Stimulated activated CD8-positive, alpha-beta memory T cell treated with anti-CD3 and anti-CD28 coated beads, Interleukin-4, amount 100 ng/mL, for 48 hours (primary cell): ENCODE data around the gene TAPT1.
"Not testable (repeated sequence)": the region's sequence is repeated elsewhere in the genome, so short reads cannot be mapped to it uniquely, and the experiment has no call there.

Source experiments
- DNase-seq: peaks from one replicate; pipeline ENCODE4 v3.0.0-alpha.2; 2020

TAPT1 gene

GRCh38 chr4:16212138-16212782 is 14.0 kb downstream of the TAPT1 start:
- DNase-seq: no peak

DNA sequence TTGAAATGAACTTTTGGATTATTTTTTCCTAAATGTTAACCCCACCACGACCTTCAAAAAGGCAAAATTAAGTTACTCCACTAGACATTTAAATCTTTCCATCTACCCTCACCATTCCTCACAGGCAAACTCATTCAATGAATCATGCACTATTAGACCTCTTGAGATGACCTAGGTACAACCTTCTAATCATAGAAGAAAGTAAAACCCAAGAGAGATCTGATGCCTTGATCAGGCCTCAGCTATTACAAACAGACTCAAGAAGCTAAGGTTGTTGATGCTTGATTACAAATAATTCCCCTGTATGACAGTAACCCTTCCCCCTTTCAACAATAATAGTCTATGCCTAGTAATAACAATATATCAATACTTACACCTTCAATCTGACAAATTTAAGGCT is 18.9 kb downstream of the TAPT1 start:
- no peak for DNase-seq

GRCh38 chr4:16206848-16207247 is 19.4 kb downstream of the TAPT1 start:
- DNase-seq: no peak

DNA sequence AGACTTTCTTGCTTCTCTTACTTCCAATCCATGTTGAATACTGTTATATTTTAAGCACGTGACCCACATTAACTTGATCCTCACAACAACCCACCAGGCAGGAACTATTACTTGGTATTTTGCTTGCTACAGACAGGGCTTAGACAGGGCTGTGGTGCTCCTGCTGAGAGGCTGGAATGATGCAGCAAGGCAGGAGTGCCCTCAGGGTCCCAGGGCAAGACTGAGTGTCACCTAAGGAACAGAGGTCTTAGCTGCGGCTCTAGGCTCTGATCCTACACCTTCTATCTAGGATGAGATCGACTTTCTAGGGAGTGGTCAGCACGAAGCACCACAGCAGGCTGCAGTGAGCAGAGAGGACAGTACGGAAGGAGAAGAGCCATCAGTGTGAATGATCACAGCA is 20.0 kb downstream of the TAPT1 start:
- DNase-seq: no peak

DNA sequence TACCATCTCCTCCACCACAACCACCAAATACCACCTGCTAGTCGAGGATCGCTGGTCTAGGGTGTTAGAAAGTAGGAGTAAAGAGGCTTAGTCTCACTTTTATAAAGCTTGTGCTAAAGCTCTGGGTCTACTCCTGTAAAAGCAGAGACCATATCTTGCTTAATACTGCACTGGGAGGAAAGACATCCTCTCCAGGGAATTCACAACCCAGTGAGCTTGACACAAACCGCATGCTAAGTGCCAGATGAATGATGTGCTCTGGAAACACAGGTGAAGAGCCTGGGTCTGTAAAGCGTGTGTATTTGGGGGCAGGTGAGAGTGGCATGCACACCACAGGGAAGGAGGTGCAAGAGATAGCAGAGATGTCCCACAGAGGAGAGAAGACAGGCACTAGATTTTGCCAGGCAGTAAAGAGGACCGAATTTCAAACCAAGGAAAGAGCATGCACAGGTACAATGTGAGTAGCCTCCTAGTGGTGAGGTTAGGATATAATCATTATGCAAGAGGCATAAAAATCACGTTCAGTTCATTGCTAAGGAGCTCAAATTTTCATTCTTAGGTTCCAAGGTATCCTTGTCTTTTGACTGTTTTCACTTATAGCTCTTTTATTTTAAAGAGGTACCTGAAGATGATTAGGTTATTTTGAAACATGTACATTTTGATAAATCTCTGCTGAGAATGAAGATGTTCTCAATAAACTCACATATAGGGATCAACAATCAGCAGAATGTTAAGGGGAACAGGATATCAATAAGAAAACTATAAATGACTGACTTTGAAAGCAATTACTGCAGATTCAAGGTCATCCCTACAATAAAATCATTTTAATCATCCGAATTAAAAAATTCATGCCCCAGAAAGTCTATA is 20.7 kb downstream of the TAPT1 start:
- no peak for DNase-seq

GRCh38 chr4:16204505-16204904 is 21.8 kb downstream of the TAPT1 start:
- DNase-seq: no peak

- DNase-seq: no peak
Observed at GRCh38 chr4:16203083-16203482, 23.2 kb downstream of the TAPT1 start.

DNA sequence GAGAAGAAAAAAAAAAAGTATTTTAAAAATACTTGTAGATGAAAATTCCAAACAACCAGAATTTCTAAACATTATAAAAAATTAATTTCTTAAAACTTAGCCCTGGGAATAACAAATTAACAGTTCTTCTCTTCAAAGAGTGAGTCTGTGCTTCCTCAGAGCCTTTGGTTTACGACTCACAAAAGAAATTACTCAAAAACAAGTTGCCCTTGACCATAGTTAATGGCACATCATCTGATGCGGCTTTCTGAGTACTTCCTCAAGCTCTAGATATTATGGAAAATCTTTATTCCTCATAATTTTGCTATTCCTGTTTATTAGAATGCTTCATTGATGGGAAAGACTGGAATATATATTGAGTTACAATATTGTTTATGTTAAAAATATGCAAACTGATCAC is 23.7 kb downstream of the TAPT1 start:
- no peak for DNase-seq

GRCh38 chr4:16199093-16199492 is 27.2 kb downstream of the TAPT1 start:
- DNase-seq: no peak

DNA sequence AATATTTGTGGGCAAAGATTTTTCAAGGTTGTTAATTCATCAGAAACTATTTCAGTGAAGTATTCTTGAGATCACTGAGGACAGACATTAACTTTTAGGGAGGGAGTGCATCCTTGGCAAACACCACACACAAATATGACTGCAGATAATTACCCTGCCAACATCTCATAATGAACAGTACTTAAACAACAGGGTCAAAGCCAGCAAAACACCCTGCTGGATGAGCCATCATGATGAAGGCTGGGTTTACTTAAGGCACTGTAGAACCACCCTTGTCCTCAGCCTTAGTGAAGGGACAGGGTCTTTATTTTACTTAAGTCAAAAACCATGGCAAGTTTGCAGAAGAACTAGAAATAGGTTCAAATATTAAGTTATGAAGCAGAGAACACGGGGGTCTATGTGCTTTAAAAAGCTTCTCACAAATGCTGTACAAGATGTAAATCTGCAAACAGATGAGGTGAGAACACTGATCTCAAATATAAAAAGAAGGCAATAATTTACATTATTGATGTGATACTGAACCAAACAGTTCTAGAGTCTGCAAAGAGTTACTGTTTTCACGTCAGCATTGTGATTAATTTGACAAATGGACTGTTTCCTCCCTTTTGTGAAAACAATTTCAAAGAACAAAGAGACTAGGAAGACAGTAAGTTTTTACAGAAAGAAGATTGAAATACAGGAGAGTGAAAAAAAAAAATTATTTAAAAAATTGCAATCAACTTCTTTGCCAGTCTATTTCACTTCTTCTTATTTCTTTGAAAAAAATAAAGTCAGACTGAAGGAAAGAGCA is 28.2 kb downstream of the TAPT1 start:
- no peak for DNase-seq

DNA sequence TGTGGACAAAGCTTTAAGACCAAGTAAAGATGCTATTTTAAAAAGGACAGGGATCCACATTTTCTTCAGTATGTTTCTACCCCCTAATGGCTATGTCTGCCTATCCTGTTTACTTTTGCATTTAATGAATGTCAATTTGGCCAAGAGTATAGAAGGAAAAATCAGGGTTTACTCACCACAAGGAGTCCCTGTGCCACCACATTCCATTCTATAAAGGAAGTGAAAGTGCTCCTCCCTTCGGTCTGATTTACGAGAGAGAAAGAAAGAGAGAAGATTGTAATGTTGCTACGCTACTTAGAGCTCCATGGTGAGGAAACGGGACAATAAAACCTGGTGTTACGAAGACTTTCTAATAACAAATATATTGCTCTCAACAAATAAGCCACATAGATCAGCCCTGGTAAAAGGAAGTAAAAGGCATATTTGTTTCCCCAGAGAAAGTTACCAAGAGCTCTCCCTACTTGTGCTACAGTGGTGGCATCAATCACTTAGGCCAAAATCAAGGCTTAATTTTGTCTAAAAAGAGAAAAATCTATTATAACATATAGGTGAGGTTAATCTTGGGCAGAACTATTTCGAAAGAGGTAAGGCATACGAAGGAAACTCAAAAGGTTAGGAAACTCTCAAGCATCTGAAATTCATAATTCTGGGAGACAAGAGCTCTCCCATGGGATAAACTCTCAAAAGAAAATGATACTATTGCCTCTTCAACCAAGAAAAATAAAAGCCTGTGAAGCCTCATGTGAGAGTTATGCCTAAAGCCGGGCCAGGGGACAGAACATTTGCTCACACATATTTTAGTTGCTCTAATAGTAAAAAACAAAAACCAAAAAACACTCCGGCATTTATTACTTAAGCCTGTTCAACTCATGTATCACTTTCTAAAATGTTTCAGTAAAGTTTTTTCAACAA is 29.5 kb downstream of the TAPT1 start:
- no peak for DNase-seq

DNA sequence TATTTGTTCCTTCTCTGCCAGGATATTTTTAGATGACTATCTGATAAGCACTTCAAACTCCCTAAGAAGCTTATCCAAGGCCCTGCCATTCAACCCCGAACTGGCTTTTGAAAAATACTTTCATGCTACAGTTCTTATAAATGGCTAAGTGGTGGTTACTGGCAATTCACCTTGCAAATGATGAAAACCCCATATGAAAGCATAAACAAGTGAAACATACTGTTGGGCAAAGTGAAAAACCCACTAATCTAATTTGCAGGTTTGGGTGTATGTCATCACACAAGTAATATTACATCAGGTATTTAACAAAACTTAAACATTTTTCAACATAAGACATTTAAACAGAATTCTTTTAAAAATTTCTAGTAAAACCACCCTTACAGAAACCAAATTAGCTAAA is 31.1 kb downstream of the TAPT1 start:
- no peak for DNase-seq

DNA sequence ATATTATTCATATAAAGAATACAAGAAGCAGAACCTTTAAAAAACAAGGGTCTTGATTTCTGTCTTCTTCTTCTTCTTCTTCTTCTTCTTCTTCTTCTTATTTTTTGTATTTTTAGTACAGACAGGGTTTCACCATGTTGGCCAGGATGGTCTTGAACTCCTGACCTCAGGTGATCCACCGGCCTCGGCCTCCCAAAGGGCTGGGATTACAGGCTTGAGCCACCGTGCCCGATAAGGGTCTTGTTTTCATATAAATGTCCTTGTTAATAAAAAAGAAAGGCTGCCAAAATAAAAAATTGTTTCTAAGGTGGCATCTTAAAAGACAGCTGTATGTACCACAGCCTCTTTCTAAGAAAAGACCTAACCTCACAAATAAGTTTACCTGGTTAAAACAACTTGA is 31.5 kb downstream of the TAPT1 start:
- DNase-seq: not testable (repeated sequence)

- DNase-seq: no peak
Observed at GRCh38 chr4:16194214-16194613, 32.1 kb downstream of the TAPT1 start.

DNA sequence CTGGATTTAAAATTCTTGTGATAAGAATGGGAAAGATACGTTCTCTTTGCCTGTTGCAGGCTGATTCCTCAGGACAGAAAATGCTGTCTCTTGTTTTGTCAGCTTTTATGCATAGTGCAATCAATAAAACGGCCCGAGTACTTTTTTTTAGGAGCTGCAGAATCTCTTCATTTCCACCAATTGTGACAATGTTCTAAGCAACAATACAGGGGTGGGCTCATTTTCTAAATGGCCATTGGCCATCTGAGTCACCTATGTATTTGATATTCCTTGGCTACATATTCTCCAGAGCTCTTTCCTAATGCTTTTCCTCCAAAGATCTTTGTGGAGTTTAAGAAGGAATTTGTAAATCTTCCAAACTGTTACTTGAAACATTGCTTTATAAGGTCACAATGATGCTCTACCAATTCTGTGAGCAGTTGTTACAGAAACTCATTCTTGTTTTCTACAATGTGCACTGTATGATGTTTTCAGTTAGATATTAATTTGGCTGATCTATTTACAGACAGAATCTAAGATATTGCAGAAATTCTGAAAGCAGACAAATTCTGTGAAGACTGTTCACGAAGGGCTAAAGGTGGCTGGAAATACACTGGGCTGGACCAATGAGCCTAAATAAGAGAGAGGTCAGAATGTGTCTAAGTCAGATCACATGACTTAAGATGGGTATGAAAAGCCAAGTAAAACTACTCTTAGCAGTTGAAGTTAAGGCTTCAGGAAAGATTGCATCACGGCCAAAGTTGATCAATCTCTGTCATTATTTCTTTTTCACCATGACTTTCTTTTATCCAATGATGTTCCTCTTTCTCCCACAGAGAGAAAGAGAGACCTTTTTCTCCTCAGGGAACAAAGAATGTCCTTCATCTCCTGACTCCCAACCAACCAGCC is 33.4 kb downstream of the TAPT1 start:
- DNase-seq: no peak

DNA sequence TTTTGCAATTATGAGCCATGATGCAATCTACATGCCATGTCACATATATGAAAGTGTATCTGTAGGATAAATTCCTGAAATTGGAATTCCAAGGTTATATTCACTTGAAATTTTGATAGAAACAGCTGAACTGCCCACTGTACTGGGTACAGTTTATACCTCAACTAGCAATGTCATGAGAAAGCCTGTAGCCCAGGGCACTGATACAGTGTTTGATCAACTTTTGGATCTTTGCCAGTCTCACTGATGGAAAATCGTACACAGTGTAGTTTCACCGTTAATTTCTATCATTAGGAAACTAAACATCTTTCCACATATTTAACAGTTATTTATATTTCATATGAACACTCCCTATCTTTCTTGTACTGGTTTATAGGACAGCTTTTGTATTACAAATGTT is 34.2 kb downstream of the TAPT1 start:
- no peak for DNase-seq

GRCh38 chr4:16187455-16187854 is 38.8 kb downstream of the TAPT1 start:
- no peak for DNase-seq

DNA sequence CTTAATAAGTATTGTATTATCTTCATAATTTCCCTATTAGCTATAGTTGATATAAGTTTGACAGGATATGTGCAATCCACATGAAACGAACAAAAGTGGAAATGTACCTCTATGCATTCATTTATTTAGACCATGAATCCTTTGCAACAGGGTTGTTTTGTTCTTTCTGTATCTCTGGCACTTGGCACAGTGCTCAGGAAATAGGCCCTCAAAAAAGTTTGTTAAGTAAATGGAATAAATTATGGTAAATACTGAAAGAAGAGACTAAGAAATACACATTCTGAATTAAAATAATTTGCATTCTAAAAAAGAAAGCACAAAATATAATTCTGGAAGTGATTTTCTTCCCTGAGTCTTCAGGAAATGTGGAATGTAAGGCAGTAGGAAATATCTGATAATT is 39.3 kb downstream of the TAPT1 start:
- no peak for DNase-seq

DNA sequence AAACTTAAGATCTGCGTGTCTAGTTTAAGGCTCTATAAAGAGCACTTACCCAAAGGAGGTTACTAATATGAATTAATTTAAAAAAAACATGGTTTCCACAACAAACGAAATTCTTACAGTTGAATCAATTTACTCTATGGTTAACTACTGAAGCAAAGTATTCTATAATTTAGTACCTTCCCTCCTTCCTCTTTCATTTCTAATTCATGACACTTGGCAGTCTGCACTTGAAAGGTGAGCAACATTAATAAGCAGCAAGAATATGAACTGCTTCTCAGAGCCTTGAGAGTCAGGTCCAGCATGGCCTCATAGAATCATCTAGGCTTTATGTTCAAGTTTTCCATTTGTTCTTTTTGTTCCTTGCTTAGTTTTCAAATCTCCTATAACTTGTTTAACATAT is 42.7 kb downstream of the TAPT1 start:
- no peak for DNase-seq

DNA sequence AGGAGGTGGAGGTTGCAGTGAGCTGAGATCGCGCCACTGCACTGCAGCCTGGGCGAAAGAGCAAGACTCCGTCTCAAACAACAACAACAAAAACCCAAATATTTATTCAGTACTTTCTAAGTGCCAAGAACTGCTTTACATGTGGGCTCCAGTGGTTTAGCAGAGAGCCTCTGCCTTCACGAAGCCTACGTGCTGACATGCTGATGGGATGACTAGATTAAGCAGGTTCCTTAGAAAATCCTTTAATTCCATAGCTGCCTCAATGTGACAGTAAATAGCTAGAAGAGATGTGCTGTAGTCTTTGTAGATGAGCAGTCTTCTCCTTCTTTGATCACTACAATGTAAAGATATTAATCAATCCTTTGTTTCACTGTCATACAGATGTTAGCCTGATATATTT is 49.6 kb downstream of the TAPT1 start:
- no peak for DNase-seq

GRCh38 chr4:16171831-16172230 is 54.4 kb downstream of the TAPT1 start:
- DNase-seq: no peak

- DNase-seq: no peak
Observed at GRCh38 chr4:16169490-16169889, 56.8 kb downstream of the TAPT1 start.
